Measurements from ENCODE around the gene MYH9.

The MYH9 gene

DNA sequence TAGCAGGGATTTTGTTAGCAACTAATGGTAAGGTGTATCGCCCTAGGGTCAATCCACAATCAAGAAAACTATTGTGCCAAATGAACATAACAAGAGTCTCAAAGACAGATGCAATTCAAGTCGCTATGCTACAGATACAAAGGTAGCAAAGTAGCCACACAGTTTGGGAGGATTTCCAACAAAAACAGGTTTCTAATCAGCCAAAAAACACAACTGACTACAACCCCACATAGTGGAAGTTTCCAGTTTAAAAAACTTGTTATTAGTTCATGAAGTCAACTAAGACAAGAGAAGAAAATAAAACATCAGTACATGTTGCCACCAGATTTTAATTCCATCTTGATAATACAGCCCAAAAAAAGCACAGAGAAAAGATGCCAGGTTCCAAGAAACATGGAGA is 38.0 kb downstream of the MYH9 start:
- no peak for DNase-seq (ENCODE audit: low read depth, low spot score)

DNA sequence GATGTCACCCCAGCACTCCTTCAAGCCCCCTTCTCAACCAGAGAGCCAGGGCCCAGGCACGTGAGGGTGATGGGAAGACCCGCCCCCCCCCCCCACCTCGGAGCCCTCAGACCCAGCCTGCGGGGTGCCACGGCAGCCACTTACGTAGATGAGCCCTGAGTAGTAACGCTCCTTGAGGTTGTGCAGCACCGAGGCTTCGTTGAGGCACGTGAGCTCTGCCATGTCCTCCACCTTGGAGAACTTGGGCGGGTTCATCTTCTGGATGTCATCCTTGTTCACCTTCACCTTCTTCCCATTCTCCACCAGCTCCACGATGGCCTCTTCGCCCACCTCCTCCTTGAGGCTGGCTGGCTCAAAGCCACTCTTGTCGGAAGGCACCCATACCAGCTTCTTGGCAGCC is 39.0 kb downstream of the MYH9 start:
- no peak for DNase-seq (ENCODE audit: low read depth, low spot score)

DNA sequence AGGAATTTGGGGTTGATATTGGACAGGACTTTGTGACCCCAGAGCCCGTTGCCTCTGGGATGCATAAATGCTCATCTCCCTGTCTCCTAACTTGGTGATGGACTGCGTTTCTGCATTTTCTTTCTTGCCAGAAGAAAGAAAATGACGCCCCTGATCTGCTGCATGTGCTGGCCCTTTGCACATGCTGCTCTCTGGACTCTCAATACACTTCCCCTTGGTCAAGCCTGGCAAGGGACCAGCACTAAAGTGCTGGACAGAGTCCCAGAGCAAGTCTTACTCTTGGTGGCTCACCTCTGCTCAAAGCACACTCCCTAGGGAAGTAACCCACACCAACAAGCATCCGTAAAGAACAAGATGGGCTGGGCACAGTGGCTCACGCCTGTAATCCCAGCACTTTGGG is 40.7 kb downstream of the MYH9 start:
- DNase-seq (ENCODE audit: low read depth, low spot score), result no peak

DNA sequence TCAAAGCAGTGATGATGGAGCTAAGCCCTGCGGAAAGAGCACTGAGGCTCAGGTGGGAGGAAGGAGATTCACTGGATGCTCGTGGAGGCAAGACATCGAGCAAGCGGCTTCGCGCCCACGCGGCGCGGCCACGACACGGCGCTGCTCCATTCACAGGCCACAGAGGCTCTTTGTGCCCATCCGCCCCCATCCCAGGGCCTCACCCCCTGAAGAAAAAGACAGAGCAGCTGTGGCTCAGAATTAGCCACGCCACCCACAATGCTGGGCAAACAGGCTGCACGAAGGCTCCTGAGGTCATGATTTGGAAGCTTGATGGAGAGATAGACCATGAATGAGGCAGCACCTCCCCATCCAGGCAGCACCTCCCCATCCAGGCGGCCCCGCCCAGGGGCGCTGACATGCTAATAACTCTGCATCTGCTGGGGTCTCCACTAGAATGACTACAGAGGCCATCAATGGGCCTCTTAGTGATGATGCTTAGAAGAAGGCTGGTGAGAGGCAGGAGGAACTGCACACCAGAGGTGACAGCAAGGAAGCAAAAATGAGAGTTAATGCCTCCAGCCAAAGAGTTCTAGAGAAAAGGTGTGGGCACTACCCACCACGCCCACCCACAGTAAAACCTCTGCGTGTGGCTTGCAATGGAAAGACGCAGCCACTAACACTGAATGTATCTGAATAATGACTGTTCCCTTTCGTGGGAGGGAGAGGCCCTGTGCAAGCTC is 43.5 kb downstream of the MYH9 start:
- no peak for DNase-seq (ENCODE audit: low read depth, low spot score)

DNA sequence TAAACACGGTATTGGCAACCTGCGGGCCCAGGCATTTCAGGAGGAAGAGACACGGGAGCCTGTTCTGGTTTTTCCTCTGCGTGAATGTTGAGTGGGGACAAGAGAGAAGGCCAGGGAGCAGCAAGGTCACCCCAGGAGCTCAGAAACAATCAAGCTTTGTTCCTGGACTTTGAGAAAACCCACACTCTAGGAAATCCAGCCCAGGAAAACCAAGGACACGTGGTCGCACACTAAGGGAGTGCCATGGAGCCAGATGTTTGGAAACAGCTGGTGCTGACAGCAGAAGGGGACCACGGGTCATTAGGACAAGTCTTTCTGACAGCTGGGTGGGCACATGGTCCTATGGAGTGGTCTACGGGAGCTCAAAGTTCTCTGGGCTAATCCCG is 44.1 kb downstream of the MYH9 start:
- DNase-seq (ENCODE audit: low read depth, low spot score), result no peak

DNA sequence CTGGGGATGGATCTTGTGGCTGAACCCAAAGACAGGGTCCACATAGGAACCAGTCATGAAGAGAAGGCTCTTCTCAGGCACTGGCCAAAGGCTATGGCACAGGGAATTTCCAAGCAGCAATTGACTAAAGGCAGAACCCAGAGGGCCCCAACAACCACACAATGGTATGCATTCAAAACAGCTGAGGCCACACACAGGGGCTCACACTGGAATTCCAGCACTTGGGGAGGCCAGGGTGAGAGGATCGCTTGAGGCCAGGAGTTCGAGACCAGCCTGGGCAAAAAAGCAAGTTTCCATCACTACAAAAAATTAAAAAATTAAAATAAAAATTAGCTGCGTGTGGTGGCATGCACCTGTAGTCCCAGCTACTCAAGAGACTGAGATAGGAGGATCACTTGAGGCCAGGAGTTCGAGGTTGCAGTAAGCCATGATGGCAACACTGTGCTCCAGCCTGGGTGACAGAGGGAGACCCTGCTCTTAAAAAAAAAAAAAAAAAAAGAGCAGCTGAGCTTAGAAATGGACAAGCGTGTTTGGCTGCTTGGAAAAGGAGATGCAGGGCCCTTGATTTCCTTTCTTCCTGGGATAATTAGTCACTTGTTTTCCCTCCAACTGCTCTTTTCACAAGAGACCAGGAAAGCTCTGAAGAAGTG is 44.6 kb downstream of the MYH9 start:
- DNase-seq (ENCODE audit: low read depth, low spot score), result no peak

DNA sequence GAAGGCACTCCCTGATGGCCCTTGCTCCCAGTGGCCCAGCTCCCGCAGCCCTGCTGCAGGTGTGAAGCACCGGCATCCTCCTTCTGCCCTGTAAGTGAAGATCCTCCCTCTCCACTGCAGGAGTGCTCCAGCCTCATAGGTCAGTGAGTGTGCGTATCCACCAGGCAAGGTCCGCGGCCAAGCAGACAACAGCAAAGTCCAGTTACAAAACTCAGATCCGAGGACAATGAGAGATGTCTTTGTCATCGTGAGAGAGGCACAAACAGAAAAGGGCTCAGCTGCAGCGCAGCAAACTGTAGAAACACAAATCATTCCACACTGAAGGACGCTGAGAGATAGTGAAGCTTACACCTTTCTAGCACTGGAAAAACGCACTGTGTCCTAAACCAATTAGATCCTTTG is 46.1 kb downstream of the MYH9 start:
- DNase-seq (ENCODE audit: low read depth, low spot score), result no peak

DNA sequence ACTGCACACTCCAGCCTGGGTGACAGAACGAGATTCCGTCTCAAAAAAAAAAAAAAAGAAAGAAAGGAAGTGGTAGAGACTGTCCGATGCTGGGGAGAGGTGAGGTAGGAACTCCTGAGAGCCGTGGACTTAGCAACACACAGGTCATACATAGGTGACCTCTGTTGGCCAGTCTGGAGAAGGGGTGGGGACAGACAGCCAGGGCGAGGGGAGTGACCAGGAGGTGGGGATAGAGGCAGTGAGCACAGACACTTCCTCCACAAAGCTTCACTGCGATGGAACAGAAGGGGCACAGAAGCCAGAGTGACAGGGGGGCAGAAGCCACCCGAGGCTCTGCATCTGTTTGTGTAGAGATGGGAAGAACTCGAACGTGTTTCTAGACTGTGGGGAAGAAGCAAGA is 47.1 kb downstream of the MYH9 start:
- DNase-seq (ENCODE audit: low read depth, low spot score), result no peak

DNA sequence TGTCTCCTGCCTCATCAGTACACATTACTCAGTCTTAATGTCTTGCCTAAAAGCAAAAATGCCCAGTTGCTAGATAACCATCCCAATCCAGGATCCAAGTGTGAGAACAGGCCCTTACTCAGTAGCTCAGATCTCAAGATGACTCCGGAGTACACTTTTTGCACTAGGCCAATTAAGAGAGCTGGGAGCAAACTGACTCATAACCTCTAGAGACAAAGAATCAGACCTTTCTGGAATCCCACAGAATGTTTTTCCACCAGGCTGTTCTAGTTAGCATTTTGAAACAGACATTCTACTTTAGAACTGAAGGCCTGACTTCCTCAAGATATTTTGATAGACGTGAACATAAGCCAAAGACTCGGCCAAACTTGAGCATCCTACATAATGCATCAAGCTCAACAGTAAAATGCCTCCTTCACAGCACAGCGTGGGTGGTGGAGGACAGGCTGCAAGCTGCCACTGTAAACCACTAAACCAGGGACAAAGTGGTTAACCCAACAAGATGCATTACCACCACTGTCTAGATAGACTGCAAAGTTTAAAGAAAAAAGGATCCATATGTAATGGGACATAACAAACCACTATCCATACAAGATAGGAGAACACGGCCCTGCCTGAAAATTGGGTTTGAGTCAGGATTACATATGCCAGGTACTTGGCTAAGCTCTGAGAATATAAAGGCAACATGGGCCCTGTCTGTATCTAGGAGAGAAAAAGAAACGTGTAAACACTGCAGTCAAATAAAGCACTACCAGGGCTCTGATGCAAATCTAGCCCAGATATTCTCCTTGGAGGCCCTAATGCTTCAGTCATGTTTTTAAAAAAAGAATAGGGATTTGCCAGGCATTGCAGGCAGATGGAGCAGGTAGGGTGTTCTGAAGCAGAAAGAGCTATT is 48.3 kb downstream of the MYH9 start:
- no peak for DNase-seq (ENCODE audit: low read depth, low spot score)

DNA sequence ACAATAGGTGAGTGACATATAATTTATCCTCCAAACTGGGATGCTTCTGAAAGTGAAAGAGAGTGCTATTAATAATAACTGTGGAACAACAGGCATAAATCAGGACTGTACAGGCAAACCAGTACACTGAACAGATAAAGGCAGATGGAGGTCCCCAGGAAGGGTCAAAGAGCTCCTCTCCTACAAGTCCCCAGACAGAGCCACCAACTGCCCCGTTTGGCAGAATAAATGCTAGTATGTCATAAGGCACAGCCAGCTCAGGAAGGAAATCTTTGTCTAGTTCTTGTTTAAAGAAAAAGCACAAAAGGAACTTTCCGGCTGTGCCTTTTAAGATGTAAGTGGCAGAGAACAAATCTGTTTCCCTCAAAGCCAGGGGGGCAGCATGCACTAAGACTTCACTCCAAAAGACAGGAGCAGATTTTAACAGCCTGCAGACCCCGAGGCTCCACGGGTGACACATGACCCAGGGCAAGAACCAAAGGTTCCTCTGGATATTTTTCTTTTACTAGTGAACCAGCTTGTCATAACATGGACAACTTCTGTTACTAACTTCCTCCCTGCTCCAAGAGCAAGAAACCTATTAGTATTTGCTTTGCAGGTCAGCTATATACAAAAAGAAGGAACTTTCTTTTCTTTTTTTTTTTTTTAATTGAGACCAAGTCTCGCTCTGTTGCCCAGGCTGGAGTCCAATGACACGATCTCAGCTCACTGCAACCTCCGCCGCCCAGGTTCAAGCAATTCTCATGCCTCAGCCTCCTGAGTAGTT is 50.2 kb downstream of the MYH9 start:
- DNase-seq (ENCODE audit: low read depth, low spot score), result no peak

DNA sequence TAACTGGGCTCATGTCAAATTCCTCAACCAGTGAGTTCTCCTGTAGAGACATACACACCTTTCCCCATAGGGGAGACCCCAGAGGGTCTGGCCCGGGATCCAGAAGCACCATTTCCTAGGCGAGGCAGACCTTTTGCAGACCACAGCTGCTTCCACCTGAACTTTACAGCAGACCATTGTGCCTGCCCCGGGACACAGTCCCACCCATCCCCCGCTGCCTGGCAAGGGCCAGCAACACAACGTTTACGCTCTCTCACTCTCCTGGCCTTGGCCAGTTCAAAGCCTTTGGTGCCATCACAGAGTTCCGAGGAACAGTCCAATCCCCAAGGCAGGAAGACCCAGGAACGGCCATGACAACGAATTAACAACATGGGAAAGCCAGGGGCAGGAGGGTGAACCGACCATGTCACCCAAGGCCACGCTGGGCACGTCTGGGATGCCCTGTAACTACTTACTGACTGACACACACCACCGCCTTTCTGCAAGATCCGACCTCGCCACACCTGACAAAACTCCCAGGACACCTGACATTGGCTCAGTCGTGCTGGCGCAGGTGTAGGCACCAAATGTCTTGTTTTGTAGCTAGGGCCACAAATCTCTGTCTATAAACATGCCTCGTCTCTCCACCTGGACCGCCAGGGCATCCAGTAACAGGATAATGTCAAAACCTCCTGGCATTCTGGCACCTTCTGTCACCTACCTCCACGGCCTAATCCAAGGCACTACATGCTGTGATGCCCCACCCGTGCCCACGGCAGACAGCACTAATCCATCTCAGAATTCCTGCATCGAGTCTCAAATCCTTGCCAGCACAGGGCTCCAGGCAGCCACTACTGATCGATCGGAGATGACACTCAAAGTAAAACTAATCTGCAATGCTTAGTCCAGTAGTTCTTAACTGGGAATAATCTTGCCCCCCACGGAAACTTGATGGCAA is 51.3 kb downstream of the MYH9 start:
- DNase-seq (ENCODE audit: low read depth, low spot score), result no peak

DNA sequence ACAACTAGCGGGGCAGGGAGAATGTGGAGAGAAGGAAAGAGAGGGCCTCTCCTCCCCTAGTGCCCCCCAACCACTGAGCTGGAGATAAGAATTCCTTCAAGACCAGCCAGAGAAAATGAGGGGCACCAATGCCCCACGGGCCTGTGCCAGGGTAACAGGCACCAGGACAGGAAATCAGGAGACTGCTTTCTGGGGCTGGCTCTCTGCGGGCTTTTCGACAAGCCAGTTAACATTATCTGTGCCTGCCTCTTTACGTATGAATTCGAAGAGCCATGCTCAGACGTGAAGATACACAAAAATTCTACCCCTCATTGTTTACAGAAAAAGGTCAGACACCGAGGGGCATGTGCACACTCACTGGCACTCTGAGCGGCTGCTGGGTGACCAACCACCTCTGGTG is 52.1 kb downstream of the MYH9 start:
- DNase-seq (ENCODE audit: low read depth, low spot score), result no peak

DNA sequence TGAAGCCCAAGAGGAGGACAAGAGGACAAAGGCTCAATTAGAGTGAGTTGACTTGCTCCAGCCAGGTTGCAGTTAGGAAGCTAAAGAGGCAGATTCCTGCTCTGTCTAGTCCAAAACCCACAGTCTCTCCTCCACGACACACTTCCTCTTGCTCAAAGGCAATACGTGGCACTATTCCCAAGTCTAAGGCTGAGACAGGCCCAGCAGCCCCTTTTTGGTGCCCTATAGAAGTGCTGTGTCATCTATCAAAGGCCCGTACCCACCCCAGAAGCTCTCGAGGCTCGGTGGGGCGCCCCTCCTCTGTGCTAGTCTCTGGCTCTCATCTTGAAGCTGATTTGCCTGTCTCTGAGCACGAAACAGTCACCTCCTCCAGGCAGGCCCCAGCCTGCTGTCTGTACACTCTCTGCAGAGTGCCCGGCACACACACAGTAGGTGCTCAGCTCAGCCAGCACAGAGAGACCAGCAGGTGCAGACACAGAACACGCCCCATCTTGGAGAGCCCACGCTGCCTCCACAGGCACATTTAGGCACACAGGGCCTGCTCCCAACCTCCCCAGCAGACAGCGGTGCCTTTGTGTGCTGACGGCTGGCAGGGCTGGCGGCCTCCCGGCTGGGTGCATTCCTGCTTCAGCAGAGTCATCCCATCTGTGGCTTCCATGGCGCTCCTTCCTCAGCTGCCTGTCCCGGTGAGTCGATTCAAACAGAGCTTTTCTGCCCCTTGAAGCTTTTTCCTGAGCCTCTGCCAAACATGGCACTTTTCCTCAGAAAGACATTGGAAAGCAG is 52.8 kb downstream of the MYH9 start:
- DNase-seq (ENCODE audit: low read depth, low spot score), result no peak

DNA sequence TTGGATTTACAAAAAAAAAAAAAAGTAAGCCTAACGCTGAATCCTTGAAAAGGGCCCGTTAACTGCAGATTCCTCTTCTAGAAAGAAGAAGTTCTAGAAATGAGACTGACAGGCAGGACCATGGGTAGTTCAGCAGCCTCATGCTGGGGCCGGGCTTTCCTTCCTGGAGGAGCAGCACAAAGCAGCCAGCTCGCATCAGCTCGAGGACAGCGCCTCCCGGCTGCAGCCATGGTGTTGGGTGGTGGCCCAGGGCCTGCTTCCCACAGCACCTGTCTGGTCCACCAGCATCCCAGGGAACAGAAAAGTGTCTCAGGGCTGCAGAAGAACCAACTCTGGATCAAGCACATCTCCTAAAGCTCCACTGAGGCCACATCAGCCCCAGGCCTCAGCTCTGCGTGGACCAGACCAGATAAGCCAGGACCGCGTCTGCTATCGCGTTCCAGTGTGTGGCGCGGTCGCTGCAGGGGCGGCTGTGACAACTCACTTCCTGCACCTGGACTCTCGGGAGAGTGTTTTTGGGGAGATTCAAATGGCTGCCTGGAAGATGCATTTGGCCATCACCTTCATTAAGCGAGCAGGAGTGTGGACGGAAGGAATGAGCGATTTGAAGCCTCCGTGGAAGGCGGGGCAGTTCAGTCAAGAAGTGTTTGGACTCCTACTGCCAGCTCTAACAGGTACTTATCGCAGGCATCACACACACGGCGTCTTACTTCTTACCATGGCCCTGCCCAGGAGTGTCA is 53.5 kb downstream of the MYH9 start:
- DNase-seq (ENCODE audit: low read depth, low spot score), result no peak

DNA sequence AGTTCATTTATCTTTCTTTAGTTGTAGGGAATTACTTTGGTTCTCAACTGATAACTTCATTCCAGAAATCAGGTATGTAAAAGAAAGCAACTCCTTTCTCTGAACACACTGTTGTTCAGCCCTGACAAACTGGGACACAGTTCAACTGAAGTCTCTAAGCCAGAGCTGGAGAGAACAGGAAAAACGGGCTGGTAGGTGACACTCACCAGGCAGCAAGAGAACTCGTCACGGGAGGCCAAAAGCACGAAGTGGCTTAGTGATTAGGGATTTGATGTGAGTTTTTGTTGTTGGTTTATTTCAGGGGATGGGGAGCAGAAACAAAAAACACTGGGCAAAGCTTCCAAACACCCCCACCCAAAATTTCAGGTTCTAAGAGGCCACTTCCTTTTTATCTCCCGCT is 54.1 kb downstream of the MYH9 start:
- no peak for DNase-seq (ENCODE audit: low read depth, low spot score)

DNA sequence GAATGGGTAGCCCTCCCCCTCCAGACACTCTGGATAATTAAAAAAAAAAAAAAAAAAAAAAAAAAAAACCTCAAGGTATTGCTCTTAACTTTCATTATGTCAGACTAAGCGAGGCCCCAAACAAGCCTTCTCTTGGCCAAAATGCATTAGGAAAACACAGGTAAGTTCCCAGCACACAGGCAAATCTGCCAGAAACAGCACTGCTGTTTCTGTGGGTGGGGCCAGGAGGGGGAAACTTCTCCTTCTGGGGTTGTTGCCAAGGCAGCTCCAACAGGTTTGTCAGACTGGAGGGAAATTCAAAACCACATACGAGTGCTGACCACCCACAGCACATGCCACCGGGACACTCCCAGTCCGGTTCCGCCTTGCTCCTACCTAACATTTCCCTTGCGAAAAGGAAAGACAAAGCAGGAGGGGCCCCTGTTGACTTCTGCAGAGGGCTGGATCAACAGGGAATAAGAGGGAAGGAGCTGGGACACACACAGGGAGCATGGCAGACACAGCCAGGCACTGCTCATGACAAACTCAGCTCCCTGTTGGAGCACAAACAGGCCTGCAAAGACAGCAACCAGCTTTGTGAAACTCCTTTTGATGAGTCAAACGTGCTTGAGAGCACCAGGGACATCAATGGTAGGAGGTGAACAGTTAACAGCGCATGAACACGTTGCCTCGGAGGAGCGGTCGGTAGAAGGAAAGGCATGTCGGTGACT is 55.0 kb downstream of the MYH9 start:
- no peak for DNase-seq (ENCODE audit: low read depth, low spot score)

DNA sequence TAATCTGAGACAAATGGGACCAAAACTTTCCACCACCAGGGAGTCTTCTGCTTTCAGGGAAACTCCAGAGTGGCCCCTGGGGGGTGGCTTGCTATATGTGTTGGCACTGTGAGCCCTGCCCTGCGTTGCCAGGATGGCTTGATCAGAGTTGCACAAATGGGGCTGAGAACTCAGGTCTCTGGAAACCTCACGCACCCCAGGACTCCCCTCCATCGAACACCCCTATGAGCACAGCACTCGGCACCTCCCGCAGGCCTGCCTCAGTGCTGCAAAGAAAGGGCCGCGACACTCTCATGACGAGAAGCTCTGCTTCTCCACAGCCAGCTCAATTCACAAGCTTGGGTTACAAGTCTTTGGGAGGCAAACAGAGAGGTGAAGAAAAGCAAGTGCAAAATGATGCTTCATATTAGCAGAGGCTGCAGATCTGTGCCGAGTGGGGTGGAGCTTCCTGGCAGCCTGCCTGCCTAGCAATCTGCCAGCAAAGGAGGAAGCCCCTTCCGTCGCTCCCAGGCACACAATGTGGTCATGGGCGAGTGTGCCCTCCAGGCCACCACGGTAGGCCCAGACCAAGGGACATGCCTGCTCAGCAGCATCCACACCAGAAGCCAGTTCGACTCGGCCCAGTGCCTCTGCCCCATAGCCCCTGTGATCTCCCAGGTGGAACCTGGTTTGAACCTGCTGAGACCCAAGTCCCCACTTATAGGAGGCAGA is 55.7 kb downstream of the MYH9 start:
- no peak for DNase-seq (ENCODE audit: low read depth, low spot score)

DNA sequence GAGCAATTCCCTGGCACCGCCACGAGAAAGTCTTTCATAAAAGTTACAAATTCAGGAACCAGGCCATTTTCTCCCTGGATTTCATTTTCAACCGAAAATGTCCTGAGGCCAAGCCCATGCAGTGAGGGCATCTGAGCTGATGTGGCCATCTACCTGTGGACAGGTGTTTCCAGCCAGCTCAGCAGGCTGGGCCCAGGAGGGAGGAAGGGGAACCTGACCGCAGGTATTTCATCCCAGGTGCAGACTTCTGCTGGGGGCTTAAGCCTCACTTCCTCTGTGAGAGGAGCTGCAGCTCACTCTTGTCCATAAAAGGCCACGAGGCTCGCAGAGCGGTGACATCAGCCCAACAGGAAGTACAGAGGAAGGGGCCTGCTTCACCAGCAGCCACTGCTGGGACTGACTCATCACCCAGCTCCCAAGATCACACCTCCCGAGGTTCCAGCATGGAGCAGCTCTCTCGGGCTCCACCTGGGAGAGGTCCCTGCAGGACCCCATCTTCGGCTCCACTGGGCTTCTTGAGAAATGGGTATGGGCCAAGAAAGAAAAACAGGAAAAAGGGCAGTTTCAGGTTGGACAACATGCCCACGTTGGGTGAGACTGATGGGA is 56.4 kb downstream of the MYH9 start:
- DNase-seq (ENCODE audit: low read depth, low spot score), result no peak
